BE2C (cell line): ENCODE data around the gene PARP15.

ENCODE experiments used
- DNase-seq: peaks from one replicate; pipeline ENCODE4 v3.0.0-alpha.2; 2020
- H3K27me3 ChIP-seq: fragments of 250-450 bp; sonication (Bioruptor Pico); 2 replicates; pipeline ENCODE4 v1.5.1; 2020; ENCODE audit warnings: mild to moderate bottlenecking
- H3K36me3 ChIP-seq: fragments of 250-450 bp; sonication (Bioruptor Pico); 2 replicates; pipeline ENCODE4 v1.5.1; 2020; ENCODE audit warnings: mild to moderate bottlenecking
- H3K4me1 ChIP-seq: fragments of 250-450 bp; sonication (Bioruptor Pico); 2 replicates; pipeline ENCODE4 v1.5.1; 2020
- H3K4me3 ChIP-seq: 2 replicates; pipeline ENCODE4 v1.5.1; 2011; ENCODE audit warnings: low read depth, low read length
- H3K9me3 ChIP-seq: fragments of 250-450 bp; sonication (Bioruptor Pico); 2 replicates; pipeline ENCODE4 v1.5.1; 2020
- CTCF ChIP-seq: IDR thresholded peaks from 2 replicates; pipeline ENCODE4 v1.5.1; 2012; ENCODE audit warnings: mild to moderate bottlenecking, low read depth, low read length

The PARP15 gene

GRCh38 chr3:122676759-122677158 lies 99.3 kb downstream of the PARP15 start:
- Histone ChIP-seq H3K4me1 (0 out of 2 replicates have a peak, but pooled peaks cover 2% of the 10 kb centered on the region), H3K27me3 (no peaks in the 10 kb centered on the region), H3K9me3 (no peaks in the 10 kb centered on the region), H3K36me3 (no peaks in the 10 kb centered on the region), H3K4me3 (no peak overlapping the region)
- no peak for DNase-seq
- TF ChIP-seq CTCF = no peak

- DNase-seq = no peak
- TF ChIP-seq CTCF = no peak
- Histone ChIP-seq H3K4me3 (no peak overlapping the region), H3K36me3 (no peaks in the 10 kb centered on the region), H3K27me3 (no peaks in the 10 kb centered on the region), H3K4me1 (0 out of 2 replicates have a peak, but pooled peaks cover 2% of the 10 kb centered on the region), H3K9me3 (no peaks in the 10 kb centered on the region)
These were observed 99.8 kb downstream of the PARP15 start for GRCh38 chr3:122677216-122677615.

GRCh38 chr3:122678506-122678905 lies 101.1 kb downstream of the PARP15 start:
- no peak overlapping the region for H3K4me3 ChIP-seq
- no peaks in the 10 kb centered on the region for H3K27me3 ChIP-seq
- no peaks in the 10 kb centered on the region for H3K36me3 ChIP-seq
- no peak for DNase-seq
- 0 out of 2 replicates have a peak, but pooled peaks cover 2% of the 10 kb centered on the region for H3K4me1 ChIP-seq
- TF ChIP-seq CTCF = no peak
- H3K9me3 ChIP-seq = no peaks in the 10 kb centered on the region

GRCh38 chr3:122679085-122679881 lies 101.8 kb downstream of the PARP15 start:
- peak; percentile 88 for TF ChIP-seq CTCF
- Histone ChIP-seq H3K4me1 (0 out of 2 replicates have a peak, but pooled peaks cover 2% of the 10 kb centered on the region), H3K4me3 (peak overlapping the region; percentile 36), H3K9me3 (no peaks in the 10 kb centered on the region), H3K27me3 (no peaks in the 10 kb centered on the region), H3K36me3 (no peaks in the 10 kb centered on the region)
- DNase-seq = peak; percentile 84

GRCh38 chr3:122679882-122680474 lies 102.5 kb downstream of the PARP15 start:
- H3K36me3 ChIP-seq = no peaks in the 10 kb centered on the region
- H3K4me3 ChIP-seq = peak overlapping the region; percentile 84
- DNase-seq = no peak
- no peak for TF ChIP-seq CTCF
- 0 out of 2 replicates have a peak, but pooled peaks cover 2% of the 10 kb centered on the region for H3K4me1 ChIP-seq
- H3K9me3 ChIP-seq = no peaks in the 10 kb centered on the region
- no peaks in the 10 kb centered on the region for H3K27me3 ChIP-seq
